Measurements from ENCODE around the gene GALNTL6.

GALNTL6 gene

DNA sequence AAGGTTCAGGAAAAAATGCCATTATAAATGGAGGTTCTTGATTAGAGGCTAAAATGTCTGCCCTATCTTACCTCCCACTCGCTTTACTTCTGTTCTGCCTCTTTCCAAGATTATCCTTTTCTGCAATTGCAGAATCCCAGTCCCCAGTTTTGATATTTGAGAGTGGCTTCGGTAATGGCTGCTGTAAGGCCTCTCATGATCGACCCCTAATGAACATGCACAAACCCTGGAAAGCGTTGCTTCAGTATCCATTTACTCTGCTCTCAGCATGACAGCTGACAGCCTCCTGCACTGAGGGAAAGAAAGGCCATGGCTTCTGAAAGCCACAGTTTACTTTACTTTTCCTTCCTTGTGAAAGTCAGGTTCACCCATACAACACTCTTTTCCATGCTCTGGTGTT lies 1030.0 kb downstream of the GALNTL6 start:
- H3K27me3 ChIP-seq (ENCODE audit: insufficient read depth, insufficient read length) = no peaks in the 10 kb centered on the region
- H3K4me3 ChIP-seq (ENCODE audit: insufficient read length, low read depth) = no peak overlapping the region
- H3K36me3 ChIP-seq (ENCODE audit: insufficient read depth, insufficient read length, low read length) = no peaks in the 10 kb centered on the region
- no peaks in the 10 kb centered on the region for H3K4me1 ChIP-seq (ENCODE audit: insufficient read depth, insufficient read length)
- TF ChIP-seq ZNF274 (IDR thresholded peaks at IDR 0.05; ENCODE audit: low read depth, low read length) (no peak), YY1 (IDR thresholded peaks at IDR 0.05; ENCODE audit: insufficient read depth, insufficient read length) (no peak), SUZ12 (IDR thresholded peaks at IDR 0.05; ENCODE audit: extremely low read depth, insufficient read depth, insufficient read length) (no peak)
- H3K9ac ChIP-seq (ENCODE audit: insufficient read length, low read depth) = no peak overlapping the region
- no peak for DNase-seq (ENCODE audit: low read depth, low spot score)
- no peaks in the 10 kb centered on the region for H3K9me3 ChIP-seq (ENCODE audit: insufficient read depth, low read length)

GRCh38 chr4:172844556-172844955 lies 1031.4 kb downstream of the GALNTL6 start:
- no peak overlapping the region for H3K9ac ChIP-seq (ENCODE audit: insufficient read length, low read depth)
- no peaks in the 10 kb centered on the region for H3K4me1 ChIP-seq (ENCODE audit: insufficient read depth, insufficient read length)
- no peaks in the 10 kb centered on the region for H3K27me3 ChIP-seq (ENCODE audit: insufficient read depth, insufficient read length)
- no peaks in the 10 kb centered on the region for H3K36me3 ChIP-seq (ENCODE audit: insufficient read depth, insufficient read length, low read length)
- no peaks in the 10 kb centered on the region for H3K9me3 ChIP-seq (ENCODE audit: insufficient read depth, low read length)
- no peak for TF ChIP-seq ZNF274 (IDR thresholded peaks at IDR 0.05; ENCODE audit: low read depth, low read length)
- no peak for TF ChIP-seq SUZ12 (IDR thresholded peaks at IDR 0.05; ENCODE audit: extremely low read depth, insufficient read depth, insufficient read length)
- no peak for TF ChIP-seq YY1 (IDR thresholded peaks at IDR 0.05; ENCODE audit: insufficient read depth, insufficient read length)
- no peak for DNase-seq (ENCODE audit: low read depth, low spot score)
- no peak overlapping the region for H3K4me3 ChIP-seq (ENCODE audit: insufficient read length, low read depth)

GRCh38 chr4:172845281-172845680 lies 1032.1 kb downstream of the GALNTL6 start:
- no peaks in the 10 kb centered on the region for H3K4me1 ChIP-seq (ENCODE audit: insufficient read depth, insufficient read length)
- no peaks in the 10 kb centered on the region for H3K9me3 ChIP-seq (ENCODE audit: insufficient read depth, low read length)
- H3K36me3 ChIP-seq (ENCODE audit: insufficient read depth, insufficient read length, low read length) = no peaks in the 10 kb centered on the region
- no peaks in the 10 kb centered on the region for H3K27me3 ChIP-seq (ENCODE audit: insufficient read depth, insufficient read length)
- no peak overlapping the region for H3K9ac ChIP-seq (ENCODE audit: insufficient read length, low read depth)
- no peak for TF ChIP-seq YY1 (IDR thresholded peaks at IDR 0.05; ENCODE audit: insufficient read depth, insufficient read length)
- TF ChIP-seq ZNF274 (IDR thresholded peaks at IDR 0.05; ENCODE audit: low read depth, low read length) = no peak
- no peak for TF ChIP-seq SUZ12 (IDR thresholded peaks at IDR 0.05; ENCODE audit: extremely low read depth, insufficient read depth, insufficient read length)
- H3K4me3 ChIP-seq (ENCODE audit: insufficient read length, low read depth) = no peak overlapping the region
- no peak for DNase-seq (ENCODE audit: low read depth, low spot score)

DNA sequence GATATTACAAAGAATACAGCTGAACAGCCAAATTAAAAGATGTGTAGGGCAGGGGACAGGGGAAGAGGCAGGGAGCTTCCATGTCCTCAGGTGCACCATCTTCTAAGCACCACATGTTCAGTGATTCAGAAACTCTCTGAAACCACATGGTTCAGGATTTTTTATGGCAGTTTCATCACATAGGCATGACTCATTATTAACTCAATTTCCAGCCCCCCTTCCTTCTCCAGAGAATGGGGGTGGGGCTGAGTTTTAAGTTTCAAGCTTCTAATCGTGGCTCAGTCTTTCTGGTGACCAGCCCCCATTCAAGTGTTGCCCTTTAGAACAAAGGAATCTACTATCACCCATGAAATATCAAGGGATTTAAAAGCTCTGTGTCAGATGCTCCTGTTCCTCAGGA lies 1037.6 kb downstream of the GALNTL6 start:
- Histone ChIP-seq H3K9me3 (ENCODE audit: insufficient read depth, low read length) (no peaks in the 10 kb centered on the region), H3K4me3 (ENCODE audit: insufficient read length, low read depth) (no peak overlapping the region), H3K27me3 (ENCODE audit: insufficient read depth, insufficient read length) (no peaks in the 10 kb centered on the region), H3K4me1 (ENCODE audit: insufficient read depth, insufficient read length) (no peaks in the 10 kb centered on the region), H3K9ac (ENCODE audit: insufficient read length, low read depth) (no peak overlapping the region), H3K36me3 (ENCODE audit: insufficient read depth, insufficient read length, low read length) (no peaks in the 10 kb centered on the region)
- TF ChIP-seq ZNF274 (IDR thresholded peaks at IDR 0.05; ENCODE audit: low read depth, low read length) (no peak), SUZ12 (IDR thresholded peaks at IDR 0.05; ENCODE audit: extremely low read depth, insufficient read depth, insufficient read length) (no peak), YY1 (IDR thresholded peaks at IDR 0.05; ENCODE audit: insufficient read depth, insufficient read length) (no peak)
- no peak for DNase-seq (ENCODE audit: low read depth, low spot score)

DNA sequence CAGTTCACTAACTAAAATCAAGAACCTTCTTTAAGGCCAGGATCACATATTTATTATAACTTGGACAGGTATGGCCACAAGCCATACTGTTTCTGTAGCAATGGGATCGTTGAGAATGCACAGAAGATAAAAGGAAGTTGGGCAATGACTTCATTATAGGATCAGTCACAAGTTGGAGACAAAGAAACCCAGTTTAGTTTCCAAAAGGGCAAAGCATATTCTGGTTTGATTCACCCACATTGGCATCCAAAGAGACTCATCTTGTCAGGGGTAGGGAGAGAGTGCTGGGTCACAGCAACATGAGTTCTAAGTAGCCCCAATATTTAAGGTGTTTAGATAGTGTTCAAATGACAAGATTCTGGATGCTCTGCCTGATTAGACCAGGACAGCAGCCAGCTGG lies 1038.3 kb downstream of the GALNTL6 start:
- no peak overlapping the region for H3K4me3 ChIP-seq (ENCODE audit: insufficient read length, low read depth)
- no peak for DNase-seq (ENCODE audit: low read depth, low spot score)
- H3K36me3 ChIP-seq (ENCODE audit: insufficient read depth, insufficient read length, low read length) = no peaks in the 10 kb centered on the region
- no peak overlapping the region for H3K9ac ChIP-seq (ENCODE audit: insufficient read length, low read depth)
- no peaks in the 10 kb centered on the region for H3K9me3 ChIP-seq (ENCODE audit: insufficient read depth, low read length)
- TF ChIP-seq SUZ12 (IDR thresholded peaks at IDR 0.05; ENCODE audit: extremely low read depth, insufficient read depth, insufficient read length) (no peak), ZNF274 (IDR thresholded peaks at IDR 0.05; ENCODE audit: low read depth, low read length) (no peak), YY1 (IDR thresholded peaks at IDR 0.05; ENCODE audit: insufficient read depth, insufficient read length) (no peak)
- H3K4me1 ChIP-seq (ENCODE audit: insufficient read depth, insufficient read length) = no peaks in the 10 kb centered on the region
- no peaks in the 10 kb centered on the region for H3K27me3 ChIP-seq (ENCODE audit: insufficient read depth, insufficient read length)

DNA sequence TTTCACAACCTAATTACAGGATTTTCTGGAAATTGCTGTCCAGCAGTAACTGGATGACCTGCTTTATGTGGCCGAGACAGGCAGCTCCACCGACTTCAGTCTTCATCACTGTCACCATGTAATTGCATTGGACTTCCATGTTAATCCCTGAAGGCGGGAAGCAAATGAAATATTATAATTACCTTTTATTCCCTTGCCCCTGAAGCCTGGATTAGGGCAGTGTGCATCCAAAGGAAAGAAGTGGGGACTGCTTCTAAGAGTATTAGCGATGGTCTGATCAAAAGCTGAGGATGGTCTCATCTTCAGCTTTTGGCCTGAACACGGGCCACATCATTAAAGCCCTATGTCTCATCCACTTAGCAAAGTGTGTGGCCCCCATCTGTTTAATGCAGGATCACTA lies 1043.8 kb downstream of the GALNTL6 start:
- H3K4me3 ChIP-seq (ENCODE audit: insufficient read length, low read depth) = no peak overlapping the region
- DNase-seq (ENCODE audit: low read depth, low spot score) = no peak
- no peaks in the 10 kb centered on the region for H3K27me3 ChIP-seq (ENCODE audit: insufficient read depth, insufficient read length)
- H3K4me1 ChIP-seq (ENCODE audit: insufficient read depth, insufficient read length) = no peaks in the 10 kb centered on the region
- no peak overlapping the region for H3K9ac ChIP-seq (ENCODE audit: insufficient read length, low read depth)
- no peaks in the 10 kb centered on the region for H3K9me3 ChIP-seq (ENCODE audit: insufficient read depth, low read length)
- TF ChIP-seq YY1 (IDR thresholded peaks at IDR 0.05; ENCODE audit: insufficient read depth, insufficient read length) = no peak
- TF ChIP-seq ZNF274 (IDR thresholded peaks at IDR 0.05; ENCODE audit: low read depth, low read length) = no peak
- TF ChIP-seq SUZ12 (IDR thresholded peaks at IDR 0.05; ENCODE audit: extremely low read depth, insufficient read depth, insufficient read length) = no peak
- H3K36me3 ChIP-seq (ENCODE audit: insufficient read depth, insufficient read length, low read length) = no peaks in the 10 kb centered on the region

- no peaks in the 10 kb centered on the region for H3K4me1 ChIP-seq (ENCODE audit: insufficient read depth, insufficient read length)
- H3K4me3 ChIP-seq (ENCODE audit: insufficient read length, low read depth) = no peak overlapping the region
- no peaks in the 10 kb centered on the region for H3K27me3 ChIP-seq (ENCODE audit: insufficient read depth, insufficient read length)
- H3K9me3 ChIP-seq (ENCODE audit: insufficient read depth, low read length) = peaks cover 6% of the 10 kb centered on the region; the same call in 1 of the 2 replicates
- no peak for DNase-seq (ENCODE audit: low read depth, low spot score)
- no peak overlapping the region for H3K9ac ChIP-seq (ENCODE audit: insufficient read length, low read depth)
- no peak for TF ChIP-seq ZNF274 (IDR thresholded peaks at IDR 0.05; ENCODE audit: low read depth, low read length)
- TF ChIP-seq YY1 (IDR thresholded peaks at IDR 0.05; ENCODE audit: insufficient read depth, insufficient read length) = no peak
- TF ChIP-seq SUZ12 (IDR thresholded peaks at IDR 0.05; ENCODE audit: extremely low read depth, insufficient read depth, insufficient read length) = no peak
- H3K36me3 ChIP-seq (ENCODE audit: insufficient read depth, insufficient read length, low read length) = no peaks in the 10 kb centered on the region
These were observed 1045.6 kb downstream of the GALNTL6 start for GRCh38 chr4:172858731-172859230.
